MM.1S (cell line): ENCODE measurements around the gene ZNF384.

Experiments
- EZH2 ChIP-seq: fragments of 300-600 bp; sonication (generic); optimal IDR thresholded peaks from 2 replicates; pipeline ENCODE3; 2017; ENCODE audit warnings: low read depth, mild to moderate bottlenecking, antibody characterized with exemption, low read length, mixed read lengths
- EZH2phosphoT487 ChIP-seq: fragments of 300-600 bp; sonication (generic); IDR thresholded peaks from 2 replicates; pipeline ENCODE4 v1.6.1; 2018; ENCODE audit warnings: antibody characterized with exemption, low read length

DNA sequence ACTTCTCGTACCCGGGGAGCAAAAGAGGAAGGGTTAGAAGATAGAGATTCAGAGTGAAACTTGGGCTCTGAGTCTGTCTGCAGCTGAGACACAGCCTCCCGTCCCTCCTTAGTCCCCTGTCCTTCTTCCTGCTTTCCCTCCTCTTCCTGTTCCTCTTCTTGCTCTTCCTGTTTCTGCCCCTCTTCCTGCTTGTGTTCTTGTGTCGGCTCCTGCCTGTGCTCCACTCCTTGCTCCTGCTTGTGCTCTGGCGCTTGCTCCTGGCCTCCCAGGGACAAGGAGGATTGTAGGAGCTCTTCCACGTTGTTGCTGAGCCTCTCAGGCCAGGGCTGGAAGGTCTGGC is 44.9 kb downstream of the ZNF384 start:
- TF ChIP-seq EZH2, result no peak
- TF ChIP-seq EZH2phosphoT487, result no peak
